HL-60 (cell line): ENCODE measurements around the gene LAMA4.

Experiments used
- DNase-seq, 2 experiments: peaks; one replicate each; pipeline ENCODE4 v3.0.0-alpha.2; 2010 to 2020; ENCODE audit warnings: low read depth in 1 of 2, low spot score in 1 of 2
- H3K27ac ChIP-seq: fragments of 250-450 bp; sonication (Bioruptor Pico); replicated peaks from 2 replicates; pipeline ENCODE4 v1.5.1; 2020; ENCODE audit warnings: mild to moderate bottlenecking, moderate library complexity
- H3K27me3 ChIP-seq: fragments of 250-450 bp; sonication (Bioruptor Pico); 2 replicates; pipeline ENCODE4 v1.5.1; 2021; ENCODE audit warnings: mild to moderate bottlenecking, moderate library complexity; ENCODE audit not compliant: insufficient read depth, poor library complexity, severe bottlenecking
- H3K4me3 ChIP-seq: replicated peaks from 2 replicates; pipeline ENCODE4 v1.5.1; 2011; ENCODE audit warnings: mild to moderate bottlenecking, control low read depth, low read length; ENCODE audit not compliant: insufficient read depth
- CTCF ChIP-seq: IDR thresholded peaks from one replicate; pipeline ENCODE4 v1.5.1; 2011; ENCODE audit warnings: low read length, control low read depth, inconsistent platforms; ENCODE audit not compliant: insufficient read depth
- GABPA ChIP-seq: IDR thresholded peaks from 2 replicates; pipeline ENCODE4 v1.6.1; 2012; ENCODE audit warnings: low read depth
- POLR2AphosphoS5 ChIP-seq: IDR thresholded peaks from 2 replicates; pipeline ENCODE4 v1.6.1; 2012; ENCODE audit warnings: low read depth
- SPI1 ChIP-seq: IDR thresholded peaks from 2 replicates; pipeline ENCODE4 v1.6.1; 2012; ENCODE audit warnings: low read depth, mild to moderate bottlenecking, borderline replicate concordance
- TF ChIP-seq, protein P1 (sequence below): IDR thresholded peaks from 2 replicates; pipeline ENCODE4 v1.6.1; 2012; ENCODE audit warnings: low read depth; ENCODE audit not compliant: insufficient replicate concordance

LAMA4 gene

DNA sequence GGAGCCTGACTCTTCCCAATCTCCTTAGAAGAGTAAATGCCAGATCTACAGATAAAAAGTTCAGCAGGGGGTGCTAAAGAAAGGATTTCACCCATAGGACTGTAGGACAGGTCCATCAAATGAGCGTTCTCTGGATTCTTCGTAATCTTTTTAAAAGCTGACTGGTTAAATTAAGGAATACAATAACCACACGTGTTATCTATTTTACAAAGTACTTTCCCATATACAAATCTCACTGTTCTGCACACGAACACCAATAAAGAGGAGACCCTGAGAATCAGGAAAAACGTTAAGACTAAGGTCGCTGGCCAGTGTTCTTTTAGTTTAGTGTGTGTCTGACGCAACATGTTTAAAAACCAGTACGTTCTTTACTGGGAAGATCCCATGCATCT is 167.6 kb downstream of the LAMA4 start:
- Histone ChIP-seq H3K4me3 (peak overlapping the region; percentile 89), H3K27me3 (no peaks in the 10 kb centered on the region), H3K27ac (peak overlapping the region; percentile 74)
- DNase-seq, result peak; percentile 41 to 43
- TF ChIP-seq, protein P1, sequence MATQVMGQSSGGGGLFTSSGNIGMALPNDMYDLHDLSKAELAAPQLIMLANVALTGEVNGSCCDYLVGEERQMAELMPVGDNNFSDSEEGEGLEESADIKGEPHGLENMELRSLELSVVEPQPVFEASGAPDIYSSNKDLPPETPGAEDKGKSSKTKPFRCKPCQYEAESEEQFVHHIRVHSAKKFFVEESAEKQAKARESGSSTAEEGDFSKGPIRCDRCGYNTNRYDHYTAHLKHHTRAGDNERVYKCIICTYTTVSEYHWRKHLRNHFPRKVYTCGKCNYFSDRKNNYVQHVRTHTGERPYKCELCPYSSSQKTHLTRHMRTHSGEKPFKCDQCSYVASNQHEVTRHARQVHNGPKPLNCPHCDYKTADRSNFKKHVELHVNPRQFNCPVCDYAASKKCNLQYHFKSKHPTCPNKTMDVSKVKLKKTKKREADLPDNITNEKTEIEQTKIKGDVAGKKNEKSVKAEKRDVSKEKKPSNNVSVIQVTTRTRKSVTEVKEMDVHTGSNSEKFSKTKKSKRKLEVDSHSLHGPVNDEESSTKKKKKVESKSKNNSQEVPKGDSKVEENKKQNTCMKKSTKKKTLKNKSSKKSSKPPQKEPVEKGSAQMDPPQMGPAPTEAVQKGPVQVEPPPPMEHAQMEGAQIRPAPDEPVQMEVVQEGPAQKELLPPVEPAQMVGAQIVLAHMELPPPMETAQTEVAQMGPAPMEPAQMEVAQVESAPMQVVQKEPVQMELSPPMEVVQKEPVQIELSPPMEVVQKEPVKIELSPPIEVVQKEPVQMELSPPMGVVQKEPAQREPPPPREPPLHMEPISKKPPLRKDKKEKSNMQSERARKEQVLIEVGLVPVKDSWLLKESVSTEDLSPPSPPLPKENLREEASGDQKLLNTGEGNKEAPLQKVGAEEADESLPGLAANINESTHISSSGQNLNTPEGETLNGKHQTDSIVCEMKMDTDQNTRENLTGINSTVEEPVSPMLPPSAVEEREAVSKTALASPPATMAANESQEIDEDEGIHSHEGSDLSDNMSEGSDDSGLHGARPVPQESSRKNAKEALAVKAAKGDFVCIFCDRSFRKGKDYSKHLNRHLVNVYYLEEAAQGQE, result no peak
- TF ChIP-seq SPI1 (no peak), GABPA (no peak), CTCF (no peak), POLR2AphosphoS5 (no peak)

DNA sequence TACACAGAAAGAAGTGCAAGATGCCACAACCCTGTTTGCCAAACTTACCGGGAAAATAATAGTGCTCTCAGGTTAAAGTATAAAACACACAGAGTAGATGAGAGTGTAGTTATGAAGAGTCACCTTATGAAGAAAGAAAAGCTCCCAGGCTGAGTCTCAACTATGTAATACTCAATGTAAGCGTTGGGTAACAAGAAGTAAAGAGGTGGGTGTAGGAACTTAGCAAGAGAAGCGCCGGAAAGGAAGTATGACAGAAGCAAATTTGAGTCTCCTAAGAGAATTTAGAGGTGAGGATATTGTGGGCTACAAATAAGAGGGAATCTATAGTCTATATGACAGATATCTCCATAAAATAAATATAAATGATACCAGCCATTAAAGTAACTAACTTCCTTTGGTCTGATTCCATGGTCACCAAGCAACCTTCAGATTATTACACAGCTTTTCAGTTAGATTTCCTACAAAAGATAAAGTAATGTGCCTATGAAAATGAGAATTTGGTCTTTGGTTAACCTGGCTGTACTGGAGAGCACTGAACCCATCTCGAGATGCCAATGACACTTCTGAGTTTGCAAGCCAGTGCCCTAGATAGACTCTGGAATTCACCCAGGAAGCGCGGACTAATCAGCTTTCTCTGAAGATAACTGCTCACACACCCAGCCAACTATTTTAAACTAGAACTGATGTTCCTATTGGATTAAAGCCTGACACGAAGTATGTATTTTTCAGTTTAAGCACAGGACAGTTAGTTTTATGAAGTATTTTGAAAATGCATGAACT is 168.9 kb downstream of the LAMA4 start:
- Histone ChIP-seq H3K4me3 (no peak overlapping the region), H3K27ac (no peak overlapping the region), H3K27me3 (no peaks in the 10 kb centered on the region)
- no peak for DNase-seq
- TF ChIP-seq POLR2AphosphoS5 (no peak), SPI1 (no peak), GABPA (no peak), CTCF (no peak)
- TF ChIP-seq, protein P1, result no peak

GRCh38 chr6:112081569-112081968 is 172.8 kb downstream of the LAMA4 start:
- TF ChIP-seq POLR2AphosphoS5 (no peak), SPI1 (no peak), GABPA (no peak), CTCF (no peak)
- TF ChIP-seq, protein P1, result no peak
- no peaks in the 10 kb centered on the region for H3K27me3 ChIP-seq
- no peak overlapping the region for H3K27ac ChIP-seq
- DNase-seq, result no peak
- no peak overlapping the region for H3K4me3 ChIP-seq
